WTC11 (cell line): ENCODE data around the gene PSMA7. TPM values are rescaled to one million over a fixed set of nuclear protein-coding genes. Genes with fewer than 3 reads are reported as not detected.

Experiments
- ATAC-seq: fragments of 200-7000 bp; cut with Tn5 transposase; 2 replicates; pipeline ENCODE4 v1.10.0; 2021; ENCODE audit warnings: mild to moderate bottlenecking, moderate library complexity
- CTCF ChIA-PET: fragments of 300-600 bp; sonication (Branson Sonifier 250); formaldehyde crosslinking; loops from one replicate; lab custom pipeline; 2021; ENCODE audit warnings: antibody characterized with exemption; lab: Charles Lee
- POLR2A ChIA-PET: fragments of 350-600 bp; sonication (Branson Sonifier 250); formaldehyde crosslinking; loops from one replicate; lab custom pipeline; 2021; ENCODE audit warnings: antibody characterized with exemption; lab: Charles Lee
- DNase-seq: peaks from one replicate; pipeline ENCODE4 v3.0.0; 2021; ENCODE audit warnings: low spot score
- H3K27ac Mint-ChIP-seq: 2 replicates; pipeline ENCODE4 v1.8.0; 2021; ENCODE audit warnings: mixed read lengths
- H3K27me3 Mint-ChIP-seq: 2 replicates; pipeline ENCODE4 v1.8.0; 2021; ENCODE audit warnings: low read depth, mild to moderate bottlenecking, moderate library complexity, mixed read lengths
- H3K36me3 Mint-ChIP-seq: 2 replicates; pipeline ENCODE4 v1.8.0; 2021; ENCODE audit warnings: mixed read lengths
- H3K4me1 Mint-ChIP-seq: 2 replicates; pipeline ENCODE4 v1.8.0; 2022; ENCODE audit warnings: mixed read lengths
- H3K4me3 Mint-ChIP-seq: 2 replicates; pipeline ENCODE4 v1.8.0; 2021; ENCODE audit warnings: mild to moderate bottlenecking, moderate library complexity, mixed read lengths
- H3K9me3 Mint-ChIP-seq: 2 replicates; pipeline ENCODE4 v1.8.0; 2021; ENCODE audit warnings: mixed read lengths
- ARID4B ChIP-seq: sonication (generic); formaldehyde crosslinking; IDR thresholded peaks from 2 replicates; pipeline ENCODE4 v1.8.0; 2023; ENCODE audit warnings: missing genetic modification reagents, mild to moderate bottlenecking, borderline replicate concordance
- CREB1 ChIP-seq: sonication (generic); formaldehyde crosslinking; IDR thresholded peaks from 2 replicates; pipeline ENCODE4 v1.8.0; 2023; ENCODE audit warnings: mild to moderate bottlenecking, missing genetic modification reagents
- EMX1 ChIP-seq: fragments of 250-450 bp; sonication (Bioruptor Pico); IDR thresholded peaks from 2 replicates; pipeline ENCODE4 v1.8.0; 2021; ENCODE audit warnings: mild to moderate bottlenecking
- ETV6 ChIP-seq: sonication (generic); formaldehyde crosslinking; IDR thresholded peaks from 2 replicates; pipeline ENCODE4 v1.8.1; 2022; ENCODE audit warnings: mild to moderate bottlenecking, missing genetic modification reagents
- FOXP1 ChIP-seq: sonication (generic); formaldehyde crosslinking; IDR thresholded peaks from 2 replicates; pipeline ENCODE4 v1.8.0; 2022; ENCODE audit warnings: missing genetic modification reagents, mild to moderate bottlenecking, moderate library complexity, borderline replicate concordance
- IRF2 ChIP-seq: sonication (generic); formaldehyde crosslinking; IDR thresholded peaks from 2 replicates; pipeline ENCODE4 v1.8.0; 2022; ENCODE audit warnings: low read depth, missing genetic modification reagents, borderline replicate concordance
- JUN ChIP-seq: sonication (generic); formaldehyde crosslinking; IDR thresholded peaks from 2 replicates; pipeline ENCODE4 v1.8.0; 2023; ENCODE audit warnings: mild to moderate bottlenecking, missing genetic modification reagents
- PREB ChIP-seq: sonication (generic); formaldehyde crosslinking; IDR thresholded peaks from 2 replicates; pipeline ENCODE4 v1.8.1; 2022; ENCODE audit warnings: mild to moderate bottlenecking, missing genetic modification reagents, moderate library complexity, borderline replicate concordance
- TEAD1 ChIP-seq: sonication (generic); formaldehyde crosslinking; IDR thresholded peaks from 2 replicates; pipeline ENCODE4 v1.8.0; 2022; ENCODE audit warnings: mild to moderate bottlenecking, missing genetic modification reagents
- TEAD4 ChIP-seq: sonication (generic); formaldehyde crosslinking; IDR thresholded peaks from 2 replicates; pipeline ENCODE4 v1.8.0; 2022; ENCODE audit warnings: mild to moderate bottlenecking, missing genetic modification reagents
- ZNF512 ChIP-seq: sonication (generic); formaldehyde crosslinking; IDR thresholded peaks from 2 replicates; pipeline ENCODE4 v1.8.1; 2022; ENCODE audit warnings: missing genetic modification reagents, borderline replicate concordance
- ZNF532 ChIP-seq: fragments of 250-450 bp; sonication (Bioruptor Pico); IDR thresholded peaks from 2 replicates; pipeline ENCODE4 v1.9.0; 2021; ENCODE audit warnings: mild to moderate bottlenecking, borderline replicate concordance
- total RNA-seq: library from RNA; stranded (reverse); gene quantifications from 3 replicates; pipeline ENCODE4 v1.2.3, GENCODE V29; 2021

The PSMA7 gene
- total RNA-seq, 1 experiment from 2014 or later = 364 TPM

GRCh38 chr20:62174870-62175624, 31.9 kb upstream of the PSMA7 start (continued):
- TF ChIP-seq ZNF532 (CRISPR knock-in tag) (no peak), TEAD4 (CRISPR knock-in tag) (no peak), PREB (no peak), IRF2 (CRISPR knock-in tag) (no peak), FOXP1 (CRISPR knock-in tag) (no peak), EMX1 (CRISPR knock-in tag) (no peak), ETV6 (CRISPR knock-in tag) (no peak), TEAD1 (no peak), CREB1 (CRISPR knock-in tag) (no peak), JUN (CRISPR knock-in tag) (no peak), ARID4B (CRISPR knock-in tag) (no peak)

- ATAC-seq (no peak), DNase-seq (no peak)
- POLR2A ChIA-PET = no interaction called here
- peaks cover 19% of the 10 kb centered on the region for H3K36me3 Mint-ChIP-seq
- no peak for TF ChIP-seq ZNF512
- CTCF ChIA-PET = no interaction called here
- no peaks in the 10 kb centered on the region for H3K27me3 Mint-ChIP-seq
- no peaks in the 10 kb centered on the region for H3K9me3 Mint-ChIP-seq
- H3K4me3 Mint-ChIP-seq = no peak overlapping the region
- H3K4me1 Mint-ChIP-seq = no peaks in the 10 kb centered on the region
- no peak overlapping the region for H3K27ac Mint-ChIP-seq
These were observed 31.0 kb upstream of the PSMA7 start for GRCh38 chr20:62174021-62174804.
